H9 (cell line): ENCODE results near the gene MBTPS2. TPM values are rescaled to one million over a fixed set of nuclear protein-coding genes. Genes with fewer than 3 reads are reported as not detected.

Source experiments
- DNase-seq: peaks from one replicate; pipeline ENCODE4 v3.0.0-alpha.2; 2017
- H2AFZ ChIP-seq: one replicate; pipeline ENCODE4 v1.6.1; 2013; ENCODE audit warnings: mild to moderate bottlenecking, low read length, control low read depth, moderate library complexity
- H2AK5ac ChIP-seq: 2 replicates; pipeline ENCODE4 v1.6.1; 2013; ENCODE audit warnings: low read length, control low read depth, mixed read lengths; ENCODE audit not compliant: insufficient read length
- H2BK120ac ChIP-seq: one replicate; pipeline ENCODE4 v1.6.1; 2013; ENCODE audit warnings: low read depth, mild to moderate bottlenecking, low read length, control low read depth, inconsistent platforms; ENCODE audit not compliant: poor library complexity, severe bottlenecking
- H2BK12ac ChIP-seq: 2 replicates; pipeline ENCODE4 v1.6.1; 2013; ENCODE audit warnings: low read length, control low read depth, mixed read lengths, low read depth; ENCODE audit not compliant: insufficient read length
- H2BK15ac ChIP-seq: 2 replicates; pipeline ENCODE4 v1.6.1; 2013; ENCODE audit warnings: low read depth, low read length, control low read depth
- H2BK20ac ChIP-seq: one replicate; pipeline ENCODE4 v1.6.1; 2013; ENCODE audit warnings: low read depth, mild to moderate bottlenecking, low read length, control low read depth, inconsistent platforms; ENCODE audit not compliant: poor library complexity, severe bottlenecking
- H2BK5ac ChIP-seq: 2 replicates; pipeline ENCODE4 v1.6.1; 2013; ENCODE audit warnings: low read length, control low read depth, mixed read lengths; ENCODE audit not compliant: insufficient read length
- H3K14ac ChIP-seq: 2 replicates; pipeline ENCODE4 v1.6.1; 2013; ENCODE audit warnings: low read length, control low read depth; ENCODE audit not compliant: insufficient read depth
- H3K18ac ChIP-seq: 2 replicates; pipeline ENCODE4 v1.6.1; 2013; ENCODE audit warnings: low read depth, mild to moderate bottlenecking, mixed read lengths, low read length, control low read depth; ENCODE audit not compliant: insufficient read length
- H3K23ac ChIP-seq: 2 replicates; pipeline ENCODE4 v1.6.1; 2013; ENCODE audit warnings: low read length, control low read depth, mixed read lengths, low read depth; ENCODE audit not compliant: insufficient read length
- H3K23me2 ChIP-seq: 2 replicates; pipeline ENCODE4 v1.6.1; 2013; ENCODE audit warnings: low read depth, mild to moderate bottlenecking, mixed read lengths, low read length, control low read depth; ENCODE audit not compliant: insufficient read length, poor library complexity, severe bottlenecking
- H3K27ac ChIP-seq: 2 replicates; pipeline ENCODE4 v1.5.1; 2013; ENCODE audit warnings: low read length, control low read depth, mixed read lengths, low read depth; ENCODE audit not compliant: insufficient read length
- H3K27me3 ChIP-seq: 2 replicates; pipeline ENCODE4 v1.6.1; 2013; ENCODE audit warnings: low read length, control low read depth, inconsistent platforms; ENCODE audit not compliant: insufficient read depth
- H3K4ac ChIP-seq: 2 replicates; pipeline ENCODE4 v1.6.1; 2013; ENCODE audit warnings: low read depth, mild to moderate bottlenecking, control low read depth, inconsistent platforms, low read length, moderate library complexity
- H3K4me1 ChIP-seq: 2 replicates; pipeline ENCODE4 v1.6.1; 2013; ENCODE audit warnings: low read length, control low read depth, inconsistent platforms; ENCODE audit not compliant: insufficient read depth
- H3K4me2 ChIP-seq: 2 replicates; pipeline ENCODE4 v1.6.1; 2013; ENCODE audit warnings: low read length, control low read depth, mixed read lengths; ENCODE audit not compliant: insufficient read length, insufficient read depth
- H3K56ac ChIP-seq: 2 replicates; pipeline ENCODE4 v1.6.1; 2013; ENCODE audit warnings: low read depth, mild to moderate bottlenecking, mixed read lengths, low read length, control low read depth; ENCODE audit not compliant: insufficient read length
- H3K79me1 ChIP-seq: 2 replicates; pipeline ENCODE4 v1.6.1; 2013; ENCODE audit warnings: low read depth, mild to moderate bottlenecking, moderate library complexity, low read length, control low read depth, inconsistent platforms; ENCODE audit not compliant: insufficient read depth, poor library complexity, severe bottlenecking
- H3K79me2 ChIP-seq: 2 replicates; pipeline ENCODE4 v1.6.1; 2013; ENCODE audit warnings: low read length, control low read depth, inconsistent platforms; ENCODE audit not compliant: insufficient read depth
- H3K9ac ChIP-seq: 2 replicates; pipeline ENCODE4 v1.6.1; 2013; ENCODE audit warnings: low read length, control low read depth, mixed read lengths; ENCODE audit not compliant: insufficient read length; ENCODE audit errors: extremely low read depth
- H3K9me3 ChIP-seq: one replicate; pipeline ENCODE4 v1.6.1; 2013; ENCODE audit warnings: low read depth, low read length, inconsistent platforms; ENCODE audit not compliant: control insufficient read depth
- H3T11ph ChIP-seq: one replicate; pipeline ENCODE4 v1.6.1; 2013; ENCODE audit warnings: mild to moderate bottlenecking, low read length, control low read depth, inconsistent platforms
- H4K20me1 ChIP-seq: one replicate; pipeline ENCODE4 v1.6.1; 2013; ENCODE audit not compliant: control insufficient read depth, insufficient read length, insufficient read depth
- H4K5ac ChIP-seq: 2 replicates; pipeline ENCODE4 v1.6.1; 2013; ENCODE audit warnings: low read depth, mild to moderate bottlenecking, mixed read lengths, low read length, control low read depth; ENCODE audit not compliant: insufficient read length
- H4K8ac ChIP-seq: replicated peaks from 2 replicates; pipeline ENCODE4 v1.6.1; 2013; ENCODE audit warnings: low read length, control low read depth, mixed read lengths, low read depth; ENCODE audit not compliant: insufficient read length
- H4K91ac ChIP-seq: 2 replicates; pipeline ENCODE4 v1.6.1; 2013; ENCODE audit warnings: low read depth, mild to moderate bottlenecking, moderate library complexity, mixed read lengths, low read length, control low read depth; ENCODE audit not compliant: insufficient read length
- H3K27ac Mint-ChIP-seq, 3 experiments: 2 replicates in 2 of 3; 3 replicates in 1 of 3; pipeline ENCODE4 v1.8.0; 2020 to 2021; ENCODE audit warnings: mixed read lengths in 3 of 3, mild to moderate bottlenecking in 1 of 3, moderate library complexity in 1 of 3
- H3K27me3 Mint-ChIP-seq: 2 replicates; pipeline ENCODE4 v1.8.0; 2021; ENCODE audit warnings: low read depth, mild to moderate bottlenecking, moderate library complexity, mixed read lengths
- H3K36me3 Mint-ChIP-seq, 3 experiments: 2 replicates in 2 of 3; 3 replicates in 1 of 3; pipeline ENCODE4 v1.8.0; 2020 to 2021; ENCODE audit warnings: low read depth in 3 of 3, mixed read lengths in 3 of 3; ENCODE audit not compliant: insufficient read depth in 1 of 3
- H3K4me1 Mint-ChIP-seq, 2 experiments: 2 replicates each; pipeline ENCODE4 v1.8.0; 2020; ENCODE audit warnings: mixed read lengths in 2 of 2
- H3K4me3 Mint-ChIP-seq, 2 experiments: 2 replicates in 1 of 2; 3 replicates in 1 of 2; pipeline ENCODE4 v1.8.0; 2020 to 2021; ENCODE audit warnings: mild to moderate bottlenecking in 2 of 2, mixed read lengths in 2 of 2, moderate library complexity in 1 of 2
- H3K9me3 Mint-ChIP-seq, 2 experiments: 2 replicates in 1 of 2; 3 replicates in 1 of 2; pipeline ENCODE4 v1.8.0; 2020; ENCODE audit warnings: mild to moderate bottlenecking in 2 of 2, mixed read lengths in 2 of 2, moderate library complexity in 1 of 2
- CTCF ChIP-seq: fragments of 200-600 bp; sonication (generic); conservative IDR thresholded peaks from 3 replicates; pipeline ENCODE4 v1.8.0; 2021; ENCODE audit warnings: antibody characterized with exemption, mild to moderate bottlenecking
- total RNA-seq: library from RNA; stranded (reverse); gene quantifications from 2 replicates; pipeline ENCODE4 v1.2.1, GENCODE V29; 2021

Gene MBTPS2
- total RNA-seq, 1 experiment from 2014 or later = 6.8 TPM

- Mint-ChIP-seq H3K4me1 (no peaks in the 10 kb centered on the region; a peak in 1 of 4 replicates), H3K9me3 (peaks cover 0 to 10% of the 10 kb centered on the region in 2 experiments; a peak in 4 of 5 replicates), H3K4me3 (no peak overlapping the region), H3K36me3 (no peaks in the 10 kb centered on the region), H3K27me3 (no peaks in the 10 kb centered on the region), H3K27ac (no peak overlapping the region)
- DNase-seq = no peak
- Histone ChIP-seq H2BK12ac (no peak overlapping the region), H3K4me2 (no peak overlapping the region), H3K27ac (no peak overlapping the region), H2AK5ac (no peak overlapping the region), H2BK20ac (no peak overlapping the region), H2BK120ac (no peak overlapping the region), H3K79me1 (no peaks in the 10 kb centered on the region), H3K79me2 (no peaks in the 10 kb centered on the region), H2BK5ac (no peak overlapping the region), H3K23ac (no peak overlapping the region), H4K8ac (no peak overlapping the region), H3K18ac (no peak overlapping the region), H3K9ac (no peak overlapping the region), H3K9me3 (no peaks in the 10 kb centered on the region), H2AFZ (no peak overlapping the region), H3T11ph (no peak overlapping the region), H3K23me2 (no peaks in the 10 kb centered on the region), H3K4me1 (no peaks in the 10 kb centered on the region), H3K4ac (no peak overlapping the region), H3K27me3 (no peaks in the 10 kb centered on the region), H3K56ac (no peak overlapping the region), H4K5ac (no peak overlapping the region), H4K20me1 (no peaks in the 10 kb centered on the region), H2BK15ac (no peak overlapping the region), H4K91ac (no peak overlapping the region), H3K14ac (no peak overlapping the region)
- TF ChIP-seq CTCF = no peak
These were observed 26.0 kb downstream of the MBTPS2 start for GRCh38 chrX:21865436-21865835.
